Activated CD8-positive, alpha-beta memory T cell treated with anti-CD3 and anti-CD28 coated beads for 4 hours (primary cell): ENCODE results near the gene CTCFL.
"Not testable (repeated sequence)": the region's sequence is repeated elsewhere in the genome, so short reads cannot be mapped to it uniquely, and the experiment has no call there.

ENCODE experiments used
- DNase-seq, 2 donors: peaks; one replicate each; pipeline ENCODE4 v3.0.0-alpha.2; 2020; ENCODE audit warnings: low read depth in 2 of 2

CTCFL gene

DNA sequence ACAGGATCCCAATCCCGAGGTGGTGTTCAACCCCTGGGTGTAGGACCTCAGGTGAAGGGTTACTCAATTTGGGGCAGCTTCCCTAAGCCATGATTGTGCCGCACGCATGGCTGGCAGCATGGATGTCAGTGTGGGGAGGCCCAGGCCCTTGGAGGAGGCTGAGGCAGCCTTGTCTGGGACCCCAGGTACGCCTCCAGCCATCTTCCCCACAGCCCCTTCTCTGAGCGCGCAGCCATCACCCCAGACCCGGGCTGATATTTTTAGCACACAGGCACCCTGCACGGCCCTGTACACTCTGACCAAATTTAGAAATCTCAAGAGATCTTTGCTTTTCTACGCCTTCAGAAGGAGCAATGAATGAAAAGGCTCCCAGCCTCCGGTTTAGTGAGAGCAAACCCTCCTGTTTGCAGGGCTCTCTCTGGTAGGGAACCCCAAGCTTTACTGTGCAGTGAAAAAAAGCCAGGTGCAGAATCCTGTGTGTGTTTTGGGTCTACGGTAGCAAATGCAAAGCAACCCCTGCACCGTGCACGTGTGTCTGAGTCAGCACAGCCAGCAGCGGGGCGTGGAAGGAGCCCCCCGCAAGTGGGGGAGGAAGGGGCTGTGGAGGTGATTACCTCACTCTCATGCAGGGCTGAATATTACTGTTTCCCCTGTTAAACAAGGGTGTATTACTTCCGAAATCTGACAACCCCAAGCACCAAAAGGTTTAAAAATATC is 44.3 kb downstream of the CTCFL start:
- peak; percentile 13 to 32 for DNase-seq

DNA sequence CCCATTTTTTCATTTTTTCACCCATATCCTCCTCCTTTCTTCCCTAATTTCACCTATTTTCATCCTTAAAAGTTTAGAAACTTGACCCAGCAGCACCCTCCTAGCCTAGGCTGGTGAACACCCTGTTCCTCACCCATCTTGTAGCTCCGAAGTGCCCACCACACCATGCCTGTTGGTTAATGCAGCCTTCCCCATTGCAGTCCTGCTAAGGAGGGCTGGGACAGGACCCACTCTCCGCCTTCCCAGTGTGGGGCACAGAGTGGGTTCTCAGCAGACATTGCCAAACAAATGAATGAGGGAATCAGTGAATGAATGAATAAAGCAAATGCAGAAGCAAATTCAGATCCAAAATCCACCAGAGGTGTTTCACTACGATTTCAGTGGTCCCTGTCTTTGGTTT is 45.7 kb downstream of the CTCFL start:
- DNase-seq, result no peak

DNA sequence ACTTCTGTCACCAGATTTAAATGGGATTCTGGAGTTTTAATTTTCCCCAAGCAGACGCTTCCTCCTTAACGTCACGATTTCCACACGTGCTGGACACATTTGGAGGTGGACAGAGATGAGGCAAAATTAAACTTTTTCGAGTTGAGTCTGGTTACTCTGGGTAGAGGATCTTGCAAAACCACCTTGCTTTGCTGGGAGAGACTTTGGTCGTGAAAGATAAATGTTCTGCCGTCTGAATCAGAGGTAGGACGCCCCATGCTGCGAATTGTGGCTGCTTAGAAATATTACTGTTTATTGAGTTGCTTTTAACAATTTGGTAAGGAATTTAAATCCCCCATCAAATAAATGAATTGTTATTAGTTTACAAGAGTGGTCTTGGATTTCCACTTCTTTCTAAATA is 46.8 kb downstream of the CTCFL start:
- DNase-seq, result no peak

DNA sequence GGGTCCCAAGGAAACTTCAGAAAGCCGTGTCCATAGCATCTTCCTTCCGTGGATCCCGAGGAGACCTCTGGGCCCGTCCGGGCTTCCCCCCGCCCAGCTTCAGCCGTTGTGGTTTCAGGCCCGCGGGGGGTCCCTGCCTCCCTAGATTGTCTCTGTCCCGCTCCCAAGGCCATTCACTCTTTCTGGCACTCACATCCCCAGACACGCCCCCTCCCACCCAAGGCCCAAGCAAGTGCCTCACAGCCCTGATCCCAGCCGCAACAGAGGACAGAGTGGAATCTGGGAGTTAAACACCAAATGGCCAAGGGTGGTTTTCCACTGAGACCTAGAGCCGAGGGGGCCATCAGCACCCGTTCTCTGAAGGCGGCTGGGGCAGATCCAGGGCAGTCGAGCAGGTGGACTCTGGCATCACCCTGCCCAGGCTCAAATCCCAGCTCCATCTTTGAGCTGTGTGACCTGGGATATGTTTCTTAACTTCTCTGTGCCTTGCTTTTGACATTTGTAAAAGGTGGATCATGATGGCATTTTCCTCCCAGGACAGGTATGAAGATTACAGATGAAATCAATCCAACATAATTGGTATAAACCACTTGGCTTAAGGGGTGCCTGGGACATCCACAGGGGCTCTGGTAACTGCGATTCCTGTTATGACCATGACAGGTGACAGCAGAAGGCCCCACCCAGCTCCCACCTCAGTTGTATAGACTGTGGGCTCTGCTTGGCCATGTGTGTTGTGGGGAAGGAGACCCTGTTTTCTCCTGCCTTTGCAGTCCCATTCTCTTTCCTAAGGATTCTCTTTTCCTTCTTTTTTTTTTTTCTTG is 48.1 kb downstream of the CTCFL start:
- no peak for DNase-seq

DNA sequence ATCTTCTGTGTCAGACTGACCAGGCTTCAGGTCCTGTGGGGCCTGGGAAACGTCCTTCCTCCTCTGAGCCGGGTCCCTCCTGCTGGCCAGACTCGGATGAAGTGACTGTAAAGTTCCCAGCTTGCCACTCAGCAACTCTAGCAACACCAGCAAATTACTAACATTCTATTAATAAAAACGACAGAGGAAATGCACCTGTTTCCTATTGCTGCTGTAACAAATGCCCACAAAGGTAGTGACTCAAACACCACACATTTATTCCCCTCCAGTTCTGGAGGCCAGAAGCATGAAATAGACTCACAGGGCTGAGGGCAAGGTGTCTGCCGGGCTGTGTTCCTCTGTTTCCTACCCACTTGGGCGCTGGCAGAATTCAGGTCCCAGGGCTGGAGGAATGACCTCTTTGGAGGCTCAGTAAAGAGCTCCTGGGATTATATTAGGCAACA is 48.8 kb downstream of the CTCFL start:
- DNase-seq, result no peak

DNA sequence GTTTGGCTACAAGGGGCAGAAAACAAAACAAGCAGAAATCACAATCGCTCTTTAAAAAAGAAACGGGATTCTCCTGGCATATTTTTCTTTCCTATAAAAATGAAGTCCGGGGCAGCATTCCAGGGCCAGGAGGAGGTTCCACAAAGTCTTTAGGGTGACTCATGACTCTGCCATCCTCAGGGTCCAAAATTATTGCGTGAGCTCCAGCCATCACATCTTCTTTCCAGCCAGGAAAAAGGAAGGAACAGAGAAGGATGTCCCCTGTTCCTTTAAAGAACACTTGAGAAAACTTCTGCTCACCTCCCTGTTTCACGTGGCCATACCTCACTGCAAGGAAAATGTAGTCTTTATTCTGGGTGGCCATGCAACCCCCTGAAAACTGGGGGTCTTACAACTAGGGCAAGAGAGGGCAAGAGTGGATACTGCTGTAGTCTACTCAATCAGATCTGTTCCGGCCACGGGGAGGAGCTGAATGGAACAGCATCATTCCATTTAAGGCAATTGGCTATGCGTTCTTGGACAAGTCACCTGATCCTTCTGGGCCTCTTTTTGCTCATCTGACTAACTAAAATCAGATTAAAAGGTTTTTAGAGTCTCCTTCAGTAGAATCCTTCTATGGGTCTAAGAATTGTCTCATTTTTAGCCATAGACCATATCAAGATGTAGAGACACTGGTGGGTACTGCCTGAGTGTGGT is 49.4 kb downstream of the CTCFL start:
- no peak for DNase-seq

DNA sequence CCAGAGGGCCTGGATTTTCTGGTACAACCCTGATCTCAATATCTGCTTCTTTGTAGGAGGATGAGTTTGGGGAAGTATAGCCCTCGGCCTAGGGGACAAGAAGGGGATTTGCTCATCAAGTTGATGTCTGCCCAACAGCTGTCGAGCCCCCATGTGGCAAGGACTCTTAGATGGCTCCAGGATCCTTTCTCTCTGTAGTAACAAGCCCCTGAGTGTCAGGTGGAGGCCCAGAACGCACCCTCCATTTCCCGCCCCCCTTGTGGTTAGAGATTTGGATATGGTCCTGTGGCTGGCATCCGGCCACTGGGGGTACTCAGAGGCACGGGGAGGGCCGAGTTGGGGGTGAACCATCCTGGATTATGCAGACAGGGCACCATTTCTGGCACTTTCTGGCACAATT is 50.1 kb downstream of the CTCFL start:
- DNase-seq, result no peak

DNA sequence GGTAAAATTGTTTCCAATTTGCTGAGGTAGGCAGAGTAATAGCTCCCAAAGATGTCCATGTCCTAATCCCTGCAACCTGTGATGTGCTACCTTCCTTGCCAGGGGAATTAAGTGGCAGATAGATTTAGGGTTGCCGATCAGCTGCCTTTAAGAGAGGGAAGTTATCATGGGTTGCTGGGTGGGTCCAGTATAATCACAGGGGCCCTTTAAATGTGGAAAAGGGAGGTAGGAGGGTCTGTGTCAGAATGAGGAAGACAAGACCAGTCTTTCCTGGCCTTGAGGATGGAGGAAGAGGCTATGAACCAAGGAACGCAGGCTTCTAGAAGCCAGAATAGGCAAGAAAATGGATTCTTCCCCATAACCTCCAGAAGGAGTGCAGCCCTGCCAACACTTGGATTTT is 50.7 kb downstream of the CTCFL start:
- no peak for DNase-seq

DNA sequence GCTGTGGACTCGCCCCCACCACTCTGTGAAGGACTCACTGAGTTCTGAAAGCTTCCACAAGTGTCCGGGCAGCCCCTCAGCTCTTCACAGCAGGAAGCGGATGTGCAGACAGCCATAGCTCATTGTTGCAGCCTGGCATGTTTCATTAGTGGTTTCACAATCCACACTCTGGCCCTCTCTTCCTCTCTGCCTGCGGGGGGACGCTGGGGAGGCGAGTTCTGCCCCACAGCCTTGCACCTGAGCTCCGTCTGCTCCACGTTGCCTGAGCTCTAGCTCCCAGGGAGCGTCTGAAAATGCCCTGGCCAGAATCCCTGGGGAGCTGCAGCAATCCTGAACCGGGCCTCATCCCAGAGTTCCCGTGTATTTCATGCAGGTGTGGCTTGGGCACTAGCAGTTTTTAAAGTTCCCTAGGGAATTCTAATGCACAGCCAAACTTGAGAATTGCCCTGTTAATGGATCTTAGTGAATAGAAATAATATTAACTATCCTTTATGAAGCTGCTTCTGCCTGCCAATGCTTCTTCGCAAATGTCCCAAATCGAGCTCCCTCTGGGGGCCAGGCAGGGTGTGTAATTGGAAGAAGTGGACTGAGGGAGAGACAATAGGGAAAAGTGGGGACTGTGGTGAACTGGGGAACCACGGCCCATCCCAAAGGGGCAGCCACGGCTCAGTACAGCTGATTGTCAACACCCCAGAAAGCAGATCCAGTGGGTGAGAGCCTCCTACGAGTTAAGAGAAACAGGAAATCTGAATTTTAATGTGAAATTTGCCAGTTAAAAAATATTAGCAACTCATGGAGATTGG is 51.5 kb downstream of the CTCFL start:
- DNase-seq, result peak in 1 of 2 donors; percentile 13

DNA sequence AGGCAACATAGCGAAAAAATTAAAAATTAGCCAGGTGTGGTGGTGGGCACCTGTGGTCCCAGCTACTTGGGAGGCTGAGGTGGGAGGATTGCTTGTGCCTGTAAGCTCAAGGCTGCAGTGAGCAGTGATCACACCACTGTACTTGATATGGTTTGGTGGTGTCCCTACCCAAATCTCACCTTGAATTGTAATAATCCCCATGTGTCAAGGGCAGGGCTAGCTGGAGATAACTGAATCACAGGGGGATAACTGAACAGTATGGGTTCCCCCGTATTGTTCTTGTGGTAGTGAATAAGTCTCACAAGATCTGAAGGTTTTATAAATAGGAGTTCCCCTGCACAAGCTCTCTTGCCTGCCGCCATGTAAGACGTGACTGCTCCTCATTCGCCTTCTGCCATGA is 52.5 kb downstream of the CTCFL start:
- not testable (repeated sequence) for DNase-seq

DNA sequence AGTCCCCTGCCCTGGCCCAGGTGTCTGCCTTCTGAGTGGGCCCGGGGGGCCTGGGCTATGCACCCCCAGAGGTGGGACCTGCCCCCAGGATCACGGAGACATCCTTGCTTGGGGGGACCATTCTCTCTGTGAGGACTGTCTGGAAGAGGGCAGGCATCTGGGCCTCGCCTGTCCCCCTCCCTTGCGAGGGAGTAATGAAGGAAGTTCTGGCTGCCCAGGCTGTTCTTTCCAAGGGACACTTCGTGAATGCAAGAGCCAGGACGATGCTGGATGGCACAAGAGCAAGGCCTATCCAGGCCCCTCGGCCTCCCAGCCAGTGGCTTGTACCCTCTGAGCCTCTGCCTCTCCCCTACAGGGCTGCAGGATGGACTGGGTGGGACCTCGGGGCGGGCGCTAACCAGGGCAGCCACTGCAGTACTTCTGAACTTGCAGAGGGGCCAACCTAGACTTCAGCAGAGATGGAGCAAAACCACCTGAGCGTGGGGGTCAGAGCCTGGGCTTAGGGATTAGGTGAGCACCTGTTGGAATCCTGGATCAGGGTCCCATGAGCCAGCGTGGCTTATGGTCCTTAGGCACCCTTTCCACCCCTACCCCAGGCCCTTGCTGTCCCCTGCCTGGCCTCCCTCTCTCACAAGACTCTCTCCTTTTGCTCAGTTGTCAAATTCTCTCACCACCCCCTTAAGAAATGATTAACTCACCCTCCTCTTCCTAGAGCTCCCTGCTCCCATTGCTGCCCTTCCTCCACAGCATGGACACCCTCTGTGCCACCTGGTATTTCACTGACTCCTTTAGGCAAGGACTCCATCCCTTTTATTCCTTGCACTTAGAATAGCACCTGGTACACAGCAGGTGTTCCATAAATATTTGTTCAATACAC is 53.2 kb downstream of the CTCFL start:
- DNase-seq, result no peak

DNA sequence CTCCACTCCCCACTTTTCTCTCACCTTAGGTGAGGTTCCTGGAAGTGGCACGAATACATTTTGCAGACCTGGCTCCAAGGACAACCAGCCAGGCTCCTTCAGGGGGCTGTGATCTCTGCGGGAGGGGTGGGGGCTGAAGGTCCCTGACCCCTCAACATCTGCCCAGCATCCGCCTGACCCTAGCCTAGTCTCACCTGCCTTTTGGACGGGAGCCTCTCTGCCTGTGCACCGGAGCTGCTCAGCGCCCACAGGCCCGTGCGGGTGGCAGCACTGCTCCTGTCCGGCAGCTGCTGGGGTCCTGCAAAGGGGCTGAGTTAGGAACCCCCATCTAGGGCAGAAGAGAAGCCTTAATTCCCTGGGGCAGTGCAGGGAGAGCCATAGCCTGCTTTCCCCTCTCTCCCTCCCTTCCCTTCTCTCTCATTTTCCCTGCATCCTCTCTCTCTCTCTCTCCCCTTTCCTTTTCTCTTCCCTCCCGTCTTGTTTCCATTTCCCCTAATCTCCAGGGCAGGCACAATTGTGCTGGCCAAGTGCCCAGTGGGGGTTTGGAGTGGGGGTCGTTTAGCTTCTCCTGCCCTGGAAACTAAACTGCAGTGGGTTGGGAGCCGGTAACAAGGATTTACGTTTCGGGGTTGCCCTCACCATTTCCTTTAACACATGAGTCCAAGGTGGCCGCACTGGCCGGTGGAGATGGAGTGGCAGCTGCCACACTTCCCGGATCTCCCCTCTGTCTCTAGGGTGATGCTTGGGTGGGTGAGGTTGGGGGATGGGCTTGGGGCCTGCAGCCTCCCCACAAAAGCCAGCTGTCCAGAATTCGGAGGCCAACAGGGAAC is 54.1 kb downstream of the CTCFL start:
- DNase-seq, result no peak

DNA sequence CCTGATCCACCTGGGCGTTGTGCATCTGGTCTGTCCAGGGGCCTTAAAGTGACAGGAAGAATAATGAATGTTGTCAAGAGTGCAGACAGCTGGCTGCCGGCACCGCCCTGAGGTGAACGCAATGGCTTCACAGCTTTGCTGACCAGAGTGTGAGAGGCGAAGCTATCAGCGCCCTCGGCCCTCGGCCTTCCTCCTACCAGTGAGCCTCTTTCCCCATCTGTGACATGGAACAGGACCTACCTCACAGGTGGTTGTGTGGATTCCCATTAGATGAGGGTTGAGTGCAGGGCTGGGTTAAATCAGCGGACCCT is 54.8 kb downstream of the CTCFL start:
- DNase-seq, result no peak

DNA sequence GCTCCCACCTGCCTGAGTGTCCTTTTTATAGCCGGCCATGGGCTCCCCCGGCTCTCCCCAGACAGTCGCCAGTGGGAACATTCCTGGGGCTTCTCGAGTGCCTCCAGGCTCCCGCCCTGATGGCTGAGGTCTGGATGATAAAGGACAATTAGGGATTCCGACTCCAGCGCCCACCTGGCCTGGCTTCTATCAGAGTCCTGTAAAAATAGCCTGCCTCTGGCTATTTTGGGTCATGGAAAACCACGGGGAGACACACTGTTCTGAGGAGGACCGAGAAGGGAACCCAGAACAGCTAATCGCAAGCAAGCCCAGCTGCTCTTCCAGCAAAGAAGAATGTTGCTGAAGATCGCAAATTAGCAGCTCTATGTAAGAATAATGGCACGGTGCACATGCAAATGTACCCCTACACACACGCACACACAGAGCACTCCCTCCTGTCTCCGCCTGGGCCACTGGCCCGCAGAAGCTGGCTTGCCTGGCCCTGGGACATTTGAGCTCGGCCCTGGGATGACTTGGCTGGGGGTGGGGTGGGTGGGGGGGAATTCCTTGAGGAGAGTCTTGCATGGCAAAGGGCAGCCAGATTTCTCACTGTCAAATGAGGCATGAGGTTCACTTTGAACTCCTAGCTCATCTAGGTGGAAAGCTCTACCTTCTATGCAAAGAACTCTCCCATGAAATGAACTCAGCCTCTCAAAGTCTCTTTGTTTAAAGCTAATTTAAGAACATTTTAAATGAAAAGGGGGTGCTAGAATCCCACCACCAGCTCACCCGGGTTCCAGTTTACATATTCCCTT is 55.3 kb downstream of the CTCFL start:
- DNase-seq, result no peak

DNA sequence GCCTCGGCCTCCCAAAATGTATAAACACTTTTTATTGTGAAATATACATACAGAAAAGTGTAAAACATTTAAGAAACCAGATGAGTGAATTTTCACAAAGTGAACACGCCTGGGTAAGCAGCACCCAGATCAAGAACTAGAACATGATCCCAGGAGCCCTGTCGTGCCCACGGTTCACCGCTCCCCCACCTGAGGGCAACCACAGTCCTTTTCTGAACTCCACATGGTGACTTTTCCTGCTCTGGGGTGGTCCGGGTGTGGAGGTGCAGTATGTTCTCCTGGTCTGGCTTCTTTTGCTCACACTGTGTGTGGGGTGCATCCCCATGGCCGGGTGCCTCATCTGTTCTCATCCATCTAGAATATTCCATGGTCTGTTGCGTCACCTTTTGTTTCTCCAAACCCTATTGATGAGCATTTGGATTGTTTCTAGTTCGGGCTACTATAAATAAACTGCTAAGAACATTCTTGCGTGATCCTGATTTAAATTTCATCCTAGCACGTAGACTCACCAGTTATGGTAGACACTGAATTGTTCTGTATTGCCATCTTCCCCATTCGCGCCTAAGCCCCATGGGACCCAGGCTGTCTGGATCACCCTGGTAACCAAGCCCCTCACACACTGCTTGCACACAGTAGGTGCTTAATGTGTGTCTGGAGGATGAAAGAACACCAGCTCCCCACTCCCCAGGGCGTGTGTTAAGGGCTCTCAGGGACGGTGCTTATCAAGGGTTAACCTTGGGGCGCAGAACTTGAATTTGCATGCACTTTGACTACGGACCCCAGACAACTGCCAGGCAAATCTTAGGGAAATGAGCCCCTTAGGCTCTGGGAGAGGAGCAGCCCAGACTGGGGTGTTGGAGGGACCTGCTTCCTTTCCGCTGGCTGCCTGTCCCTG is 56.2 kb downstream of the CTCFL start:
- no peak for DNase-seq

DNA sequence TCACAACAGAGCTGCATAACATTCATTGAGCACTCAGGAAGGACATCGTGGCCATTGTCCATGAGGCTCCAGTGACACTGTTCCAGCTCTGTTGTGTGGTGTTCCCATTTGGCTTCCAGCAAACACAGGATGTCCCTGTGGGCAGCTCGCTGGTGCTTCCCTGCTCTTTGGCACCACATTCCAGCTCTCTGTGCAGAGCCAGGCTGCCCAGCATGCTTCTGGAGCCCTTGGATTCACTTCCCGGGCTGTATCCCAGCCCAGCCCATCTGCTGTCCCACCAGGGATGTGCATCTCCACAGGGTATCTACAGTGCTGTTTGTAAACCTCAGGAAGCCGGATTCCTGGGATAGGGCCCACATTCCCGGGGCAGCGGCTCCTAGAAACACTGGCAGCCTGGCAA is 57.2 kb downstream of the CTCFL start:
- DNase-seq, result no peak

DNA sequence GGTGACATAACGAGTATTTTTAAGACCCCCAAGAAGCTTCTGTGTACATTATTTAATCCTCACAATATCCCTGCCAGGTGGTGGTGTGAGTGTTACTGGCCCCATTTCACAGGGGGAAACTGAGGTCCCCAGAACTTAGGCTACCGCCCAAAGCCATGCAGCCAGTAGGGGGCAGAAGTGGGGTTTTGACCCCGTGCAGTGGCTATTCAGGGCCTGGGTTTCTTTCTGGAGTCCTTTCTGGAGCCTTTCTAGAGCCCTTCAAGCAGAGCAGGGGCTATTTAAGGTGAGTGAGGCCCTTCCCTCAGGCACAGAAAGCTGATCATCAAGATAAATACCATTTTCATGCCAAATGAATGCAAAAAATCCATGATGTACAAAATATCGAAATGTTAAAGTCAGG is 59.0 kb downstream of the CTCFL start:
- DNase-seq, result no peak

DNA sequence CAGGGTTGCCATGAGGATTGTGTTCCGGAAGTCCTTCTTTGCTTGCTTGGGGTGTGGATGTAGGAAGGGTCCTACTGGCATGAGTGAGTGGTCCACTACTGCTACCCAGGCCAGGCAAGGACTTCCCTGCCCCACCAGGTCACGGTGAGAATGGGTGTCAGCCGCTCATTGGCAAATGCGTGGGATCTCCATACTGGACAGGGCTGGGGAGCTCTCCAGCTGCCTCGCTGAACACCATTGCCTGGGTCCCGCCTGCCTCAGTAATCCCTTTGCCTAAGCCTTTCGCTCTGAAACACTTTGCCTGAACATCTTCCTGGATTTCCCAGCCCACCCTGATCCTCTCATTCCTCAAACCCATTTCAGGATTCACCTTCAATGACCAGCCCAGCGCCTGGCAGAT is 59.5 kb downstream of the CTCFL start:
- DNase-seq, result no peak
